Activated effector memory CD4-positive, alpha-beta T cell treated with Interleukin-2 at 50 U/mL for 16 hours (primary cell): ENCODE measurements around the gene MRAS.
"Not testable (repeated sequence)": the region's sequence is repeated elsewhere in the genome, so short reads cannot be mapped to it uniquely, and the experiment has no call there.

Experiments used
- DNase-seq: peaks from one replicate; pipeline ENCODE4 v3.0.0-alpha.2; 2020

The MRAS gene

GRCh38 chr3:138369151-138369900, 20.9 kb downstream of the MRAS start:
- no peak for DNase-seq

DNA sequence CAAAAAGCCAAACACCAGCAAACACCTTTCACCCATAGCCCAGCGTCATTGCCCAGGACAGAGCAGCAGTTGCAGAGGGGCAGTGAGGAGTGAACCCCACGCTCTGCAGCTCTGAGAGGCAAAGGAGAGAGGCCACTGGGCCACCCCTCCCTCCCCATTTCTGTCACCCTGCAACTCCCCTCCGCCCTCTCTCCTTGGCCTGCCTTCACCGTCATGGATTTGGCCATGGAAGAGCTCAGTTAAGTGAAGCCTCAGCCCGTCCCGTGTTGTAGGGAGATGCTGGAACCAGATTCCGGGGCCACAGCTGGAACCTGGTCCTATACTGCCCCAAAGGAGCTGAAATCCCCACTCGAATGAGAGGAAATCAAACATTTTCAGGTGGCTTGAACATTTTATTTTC, 21.9 kb downstream of the MRAS start:
- no peak for DNase-seq

DNA sequence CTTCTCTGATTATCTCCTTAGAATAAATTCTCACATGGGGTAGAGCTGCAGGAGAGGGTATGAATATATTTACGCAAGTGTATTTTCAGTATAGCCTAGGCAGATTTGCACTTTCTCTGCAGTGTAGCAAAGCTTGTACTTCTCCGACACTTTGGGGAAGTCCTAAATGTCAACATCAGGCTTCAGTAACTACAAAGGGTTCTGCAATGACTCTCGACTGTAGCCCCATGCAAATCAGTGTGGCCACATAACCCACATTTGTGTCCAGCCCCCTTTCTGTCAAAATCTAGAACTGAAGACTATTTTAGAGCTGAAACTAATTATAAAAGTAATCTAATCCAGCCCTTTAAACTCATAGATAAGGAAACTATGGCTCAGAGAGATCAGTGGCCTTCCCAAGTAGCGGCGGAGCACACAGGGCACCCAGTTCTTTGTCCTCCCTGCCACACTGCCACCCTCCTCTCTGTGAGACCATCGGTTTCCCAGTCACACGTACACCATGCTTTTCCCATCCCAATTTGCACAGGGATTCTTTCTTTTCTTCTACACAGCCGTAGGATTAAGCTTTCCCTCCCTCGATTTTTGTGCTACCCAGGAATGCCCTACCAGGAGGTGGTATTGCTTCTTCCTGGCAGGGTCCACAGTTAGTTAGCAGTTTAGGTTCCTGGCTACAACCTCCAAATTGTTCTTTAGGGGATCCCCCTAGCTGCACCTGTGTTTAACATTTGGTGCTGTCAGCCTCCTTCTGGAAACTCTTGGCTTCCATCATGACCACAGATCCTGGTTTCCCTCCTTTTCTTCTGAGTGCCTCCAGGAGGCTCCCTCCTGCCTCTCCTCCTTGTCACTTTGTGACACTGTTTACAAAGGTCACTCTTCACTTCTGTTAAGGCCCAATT, 22.9 kb downstream of the MRAS start:
- no peak for DNase-seq

- no peak for DNase-seq
Measured at GRCh38 chr3:138373087-138373735, 24.8 kb downstream of the MRAS start.

GRCh38 chr3:138373736-138374094, 25.3 kb downstream of the MRAS start:
- no peak for DNase-seq

DNA sequence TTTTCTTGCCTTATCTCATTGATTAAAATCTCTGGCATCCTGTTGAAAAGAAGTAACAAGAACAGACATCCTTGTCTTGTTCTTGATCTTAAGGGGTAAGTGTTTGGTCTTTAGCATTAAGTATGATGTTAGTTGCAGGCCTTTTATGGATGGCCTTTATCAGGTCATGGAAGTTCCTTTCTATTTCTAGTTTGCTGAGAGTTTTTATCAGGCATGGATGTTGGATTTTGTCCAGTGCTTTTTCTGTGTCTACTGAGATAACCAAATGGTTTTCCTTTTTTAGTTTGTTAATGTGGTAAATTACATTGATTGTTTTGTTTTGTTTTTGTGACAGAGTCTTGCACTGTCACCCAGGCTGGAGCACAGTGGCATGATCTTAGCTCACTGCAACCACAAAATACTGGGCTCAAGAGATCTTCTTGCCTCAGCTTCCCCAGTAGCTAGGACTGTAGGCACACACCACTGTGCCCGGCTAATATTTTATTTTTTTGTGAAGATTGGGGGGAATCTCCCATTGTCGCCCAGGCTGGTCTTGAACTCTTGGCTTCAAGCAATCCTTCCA, 26.3 kb downstream of the MRAS start:
- DNase-seq, result no peak

GRCh38 chr3:138375447-138375846, 27.1 kb downstream of the MRAS start:
- no peak for DNase-seq

DNA sequence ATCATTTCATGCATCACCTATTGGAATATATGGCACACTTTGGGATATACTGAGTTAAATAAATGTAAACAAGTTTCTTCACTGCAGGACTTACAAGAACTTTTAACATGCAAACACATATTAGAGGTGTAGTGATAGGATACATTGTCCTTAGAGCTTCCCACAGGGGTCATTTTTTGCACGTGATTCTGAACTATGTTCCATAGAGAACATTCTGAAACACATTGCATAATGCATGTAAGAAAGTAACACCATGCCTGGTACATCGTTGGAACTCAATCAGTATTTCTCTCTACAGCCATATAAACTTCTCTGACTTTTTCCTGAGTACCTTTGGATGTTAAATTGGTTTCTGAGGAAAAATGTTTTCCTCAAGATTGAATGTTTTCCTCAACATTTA, 28.3 kb downstream of the MRAS start:
- no peak for DNase-seq

DNA sequence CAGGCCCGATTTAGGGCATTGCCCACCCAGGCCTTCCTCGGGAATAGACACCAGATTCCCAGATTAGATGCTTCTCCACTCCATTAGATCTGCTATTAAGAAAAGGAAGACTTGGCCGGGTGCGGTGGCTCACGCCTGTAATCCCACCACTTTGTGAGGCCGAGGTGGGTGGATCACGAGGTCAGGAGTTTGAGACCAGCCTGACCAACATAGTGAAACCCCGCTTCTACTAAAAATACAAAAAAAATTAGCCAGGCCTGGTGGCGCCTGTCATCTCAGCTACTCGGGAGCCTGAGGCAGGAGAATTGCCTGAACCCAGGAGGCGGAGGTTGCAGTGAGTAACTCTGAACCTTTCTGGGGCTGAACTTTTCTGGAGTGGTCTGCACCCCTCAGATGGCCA, 28.8 kb downstream of the MRAS start:
- not testable (repeated sequence) for DNase-seq

GRCh38 chr3:138377804-138378203, 29.4 kb downstream of the MRAS start:
- no peak for DNase-seq

DNA sequence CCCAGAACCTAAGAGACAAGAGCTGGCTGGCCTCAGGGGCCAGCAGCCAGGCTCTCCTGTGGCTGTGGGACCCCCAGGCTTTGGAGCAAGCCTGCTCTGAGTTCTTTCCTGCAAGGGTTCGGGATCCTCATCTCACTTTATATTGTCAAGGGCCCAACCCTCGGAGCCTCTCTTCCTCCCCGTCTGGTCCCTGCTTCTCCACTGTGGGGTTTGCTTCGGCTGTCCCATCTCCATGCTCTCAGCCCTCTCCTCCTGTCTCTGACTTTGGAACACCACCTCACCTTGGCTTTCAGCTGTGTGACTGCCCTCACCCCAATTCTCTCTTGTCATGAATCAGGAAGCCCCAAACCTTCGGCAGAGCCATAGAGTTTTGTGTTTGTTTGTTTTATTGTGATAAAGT, 30.0 kb downstream of the MRAS start:
- no peak for DNase-seq

DNA sequence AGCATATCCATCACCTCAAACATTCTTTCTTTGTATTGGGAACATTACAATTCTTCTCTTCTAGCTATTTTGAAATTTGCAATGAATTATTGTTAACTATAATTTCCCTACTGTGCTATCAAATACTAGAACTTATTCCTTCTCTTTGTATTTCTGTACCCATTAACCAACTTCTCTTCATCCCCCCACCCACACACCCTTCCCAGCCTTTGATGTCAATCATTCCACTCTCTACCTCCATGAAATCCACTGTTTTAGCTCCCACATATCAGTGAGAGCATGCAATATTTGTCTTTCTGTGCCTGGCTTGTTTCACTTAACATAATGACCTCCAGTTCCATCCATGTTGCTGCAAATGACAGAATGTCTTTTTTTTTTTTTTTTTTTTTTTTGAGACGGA, 30.6 kb downstream of the MRAS start:
- no peak for DNase-seq

GRCh38 chr3:138381413-138381901, 33.1 kb downstream of the MRAS start:
- DNase-seq, result no peak

GRCh38 chr3:138381950-138382715, 33.8 kb downstream of the MRAS start:
- DNase-seq, result no peak

DNA sequence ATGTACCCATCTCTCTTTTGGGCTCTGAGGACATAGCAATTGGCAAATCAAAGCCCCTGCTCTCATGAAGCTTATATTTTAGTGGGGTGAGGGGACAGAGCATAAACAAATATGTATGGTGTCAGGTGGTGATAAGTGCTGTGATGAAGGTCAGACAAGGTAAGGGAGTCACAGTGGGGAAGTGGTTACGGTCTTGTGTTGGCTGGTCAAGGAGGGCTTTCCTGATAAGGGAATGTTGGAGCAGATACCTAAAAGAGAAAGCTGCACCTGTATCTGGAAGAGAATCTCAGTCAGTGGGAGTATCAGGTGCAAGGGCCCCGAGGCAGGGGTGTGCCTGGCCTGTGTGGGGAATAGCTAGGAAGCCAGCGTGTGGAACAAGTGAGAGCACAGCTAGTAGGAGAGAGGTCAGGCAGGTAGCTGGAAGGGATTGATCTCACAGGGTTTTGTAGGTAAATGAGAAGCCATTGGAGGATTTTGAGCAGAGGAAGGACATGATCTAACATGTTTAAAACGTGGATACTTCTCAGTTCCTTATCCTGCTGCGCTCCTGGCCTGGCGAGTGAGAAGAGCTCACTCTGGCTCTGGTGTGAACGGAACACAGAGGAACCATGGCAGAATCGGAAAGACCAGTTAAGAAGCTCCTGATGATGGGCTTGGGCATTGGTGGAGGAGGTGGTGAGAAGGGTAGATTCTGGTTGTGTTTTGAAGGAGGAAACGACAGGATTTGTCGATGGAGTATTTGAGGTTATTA, 35.5 kb downstream of the MRAS start:
- no peak for DNase-seq

DNA sequence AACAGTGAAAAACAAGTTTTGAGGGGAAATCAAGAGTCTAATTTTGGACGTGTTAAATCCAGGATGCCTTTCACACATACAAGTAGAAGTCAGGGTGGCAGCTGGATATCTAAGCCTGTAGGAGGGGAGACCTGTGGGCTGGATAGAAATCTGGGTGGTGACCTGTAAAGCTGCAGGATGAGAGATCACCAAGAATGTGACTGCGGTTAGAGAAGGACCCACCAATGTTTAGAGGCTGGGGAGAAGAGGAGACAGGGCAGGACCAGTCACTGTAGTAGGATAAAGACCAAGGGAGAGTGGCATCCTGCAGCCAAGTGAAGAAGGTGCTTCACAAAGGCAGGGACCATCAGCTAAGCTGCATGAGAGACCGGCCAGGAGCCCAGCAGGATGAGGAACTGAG, 36.2 kb downstream of the MRAS start:
- DNase-seq, result no peak

GRCh38 chr3:138384976-138385375, 36.6 kb downstream of the MRAS start:
- DNase-seq, result no peak

GRCh38 chr3:138389144-138389601, 40.8 kb downstream of the MRAS start:
- DNase-seq, result no peak

DNA sequence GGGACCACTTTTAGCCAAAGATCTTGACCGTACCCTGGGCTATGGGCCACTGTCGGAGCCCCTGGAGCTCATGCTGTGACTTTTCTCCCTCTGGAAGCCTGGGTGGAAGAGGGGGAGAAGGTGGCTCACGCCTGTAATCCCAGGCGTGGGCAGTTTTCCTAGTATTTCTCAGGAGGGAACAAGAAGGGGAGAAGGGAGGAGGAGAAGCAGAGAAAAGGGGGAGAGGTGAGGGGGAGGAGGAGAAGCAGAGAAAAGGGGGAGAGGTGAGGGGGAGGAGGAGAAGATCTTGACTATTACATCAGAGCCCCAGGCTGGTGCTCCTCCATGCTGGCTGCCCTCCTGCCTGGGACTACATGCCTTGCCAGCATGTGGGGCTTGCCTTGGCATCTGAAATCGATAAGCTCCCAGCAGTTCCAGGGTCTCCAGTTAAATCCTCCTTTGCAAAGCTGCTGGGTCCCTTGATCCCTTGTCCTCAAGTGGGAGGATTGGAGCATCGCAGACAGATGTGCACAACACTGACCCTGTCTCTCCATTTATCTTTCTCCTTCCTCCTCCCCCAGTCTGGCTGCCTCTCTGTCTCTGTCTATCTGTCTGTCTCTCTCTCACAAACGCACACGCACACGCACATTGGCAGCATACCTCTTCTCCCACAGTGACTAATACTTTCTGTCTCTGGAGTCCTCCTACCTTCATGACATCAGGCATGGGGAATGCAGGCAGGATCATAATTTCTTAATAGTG, 41.6 kb downstream of the MRAS start:
- no peak for DNase-seq

DNA sequence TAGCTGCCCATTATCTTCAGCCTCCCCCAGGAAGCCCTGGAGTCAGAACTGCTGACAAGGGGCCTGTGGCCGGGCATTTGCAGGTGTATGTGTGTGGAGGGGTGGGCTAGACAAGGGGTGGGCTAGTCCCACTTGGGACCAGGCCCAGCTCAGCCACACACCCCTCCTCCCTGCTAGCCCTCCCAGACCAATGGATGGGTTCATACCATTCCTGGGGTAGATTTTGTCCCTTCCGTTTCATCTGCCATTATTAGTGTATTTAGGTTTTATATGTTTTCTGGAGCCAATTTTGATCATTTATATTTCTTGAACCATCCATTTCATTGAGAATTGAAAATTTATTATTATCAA, 42.2 kb downstream of the MRAS start:
- no peak for DNase-seq

- DNase-seq, result no peak
Measured at GRCh38 chr3:138394156-138394555, 45.8 kb downstream of the MRAS start.
